H1 (cell line): ENCODE measurements around the gene SLC6A6. TPM values are rescaled to one million over a fixed set of nuclear protein-coding genes. Genes with fewer than 3 reads are reported as not detected.

ENCODE experiments used
- CTCF ChIA-PET: fragments of 300-600 bp; sonication (Branson Sonifier 250); formaldehyde crosslinking; loops from one replicate; lab custom pipeline; 2021; ENCODE audit not compliant: partially characterized antibody; lab: Charles Lee
- POLR2A ChIA-PET: fragments of 300-600 bp; sonication (Branson Sonifier 250); formaldehyde crosslinking; loops from one replicate; lab custom pipeline; 2021; ENCODE audit warnings: inconsistent platforms; ENCODE audit not compliant: partially characterized antibody; lab: Charles Lee
- DNase-seq, 2 experiments: peaks; one replicate each; pipeline versions ENCODE4 v3.0.0 to v3.0.0-alpha.2; 2010 to 2022; ENCODE audit warnings: low spot score in 2 of 2, low read depth in 1 of 2, mixed read lengths in 1 of 2
- FAIRE-seq: peaks from 2 replicates; lab custom pipeline; 2011; peaks lifted over from hg19 to GRCh38; lab: Jason Lieb, UNC
- H2AFZ ChIP-seq: 2 replicates; pipeline ENCODE4 v1.8.1; 2012; ENCODE audit warnings: low read length, inconsistent platforms
- H2AK5ac ChIP-seq: 2 replicates; pipeline ENCODE4 v1.6.1; 2013; ENCODE audit warnings: low read depth, low read length
- H2BK120ac ChIP-seq: replicated peaks from 2 replicates; pipeline ENCODE3; 2013; ENCODE audit warnings: low read depth, low read length, inconsistent platforms
- H2BK12ac ChIP-seq: 2 replicates; pipeline ENCODE4 v1.6.1; 2013; ENCODE audit warnings: low read depth, low read length
- H2BK15ac ChIP-seq: 2 replicates; pipeline ENCODE4 v1.6.1; 2013; ENCODE audit warnings: low read length
- H2BK20ac ChIP-seq: 2 replicates; pipeline ENCODE4 v1.6.1; 2013; ENCODE audit warnings: low read length
- H2BK5ac ChIP-seq: 2 replicates; pipeline ENCODE4 v1.6.1; 2013; ENCODE audit warnings: low read depth, low read length
- H3K14ac ChIP-seq: 2 replicates; pipeline ENCODE4 v1.6.1; 2013; ENCODE audit warnings: inconsistent platforms; ENCODE audit not compliant: insufficient read length
- H3K18ac ChIP-seq: 2 replicates; pipeline ENCODE4 v1.6.1; 2013; ENCODE audit warnings: low read length; ENCODE audit errors: extremely low read depth
- H3K23ac ChIP-seq: 2 replicates; pipeline ENCODE4 v1.6.1; 2013; ENCODE audit warnings: inconsistent platforms; ENCODE audit not compliant: insufficient read length
- H3K23me2 ChIP-seq: 2 replicates; pipeline ENCODE4 v1.6.1; 2013; ENCODE audit warnings: low read depth, low read length
- H3K27ac ChIP-seq: 2 replicates; pipeline ENCODE4 v1.6.1; 2011; ENCODE audit warnings: low read depth, low read length, inconsistent platforms
- H3K27me3 ChIP-seq, 4 experiments: replicated peaks in 1 of 4; 1 replicate in 1 of 4; 2 replicates in 3 of 4; pipeline versions ENCODE4 v1.6.1 to v1.8.1; 2011 to 2013; ENCODE audit warnings: low read length in 3 of 4, mild to moderate bottlenecking in 3 of 4, inconsistent platforms in 2 of 4, mixed read lengths in 2 of 4, moderate library complexity in 1 of 4; ENCODE audit not compliant: control insufficient read depth in 3 of 4, insufficient read depth in 3 of 4; ENCODE audit errors: extremely low read depth in 1 of 4
- H3K36me3 ChIP-seq, 4 experiments: 2 replicates each; pipeline versions ENCODE4 v1.6.1 to v1.8.1; 2011 to 2013; ENCODE audit warnings: mild to moderate bottlenecking in 4 of 4, low read length in 3 of 4, moderate library complexity in 2 of 4, control low read depth in 1 of 4, inconsistent platforms in 1 of 4; ENCODE audit not compliant: insufficient read depth in 4 of 4, control insufficient read depth in 2 of 4
- H3K4ac ChIP-seq: replicated peaks from 2 replicates; pipeline ENCODE3; 2013; ENCODE audit warnings: low read length, low read depth, mixed read lengths, inconsistent platforms; ENCODE audit not compliant: insufficient read length
- H3K4me1 ChIP-seq, 4 experiments: replicated peaks in 1 of 4; 1 replicate in 1 of 4; 2 replicates in 3 of 4; pipeline versions ENCODE4 v1.6.1 to v1.8.1; 2011 to 2013; ENCODE audit warnings: low read length in 3 of 4, inconsistent platforms in 2 of 4, mixed read lengths in 1 of 4; ENCODE audit not compliant: insufficient read depth in 4 of 4, control insufficient read depth in 3 of 4
- H3K4me2 ChIP-seq, 2 experiments: 2 replicates each; pipeline versions ENCODE4 v1.6.1 to v1.8.1; 2011 to 2013; ENCODE audit warnings: low read depth in 2 of 2, low read length in 2 of 2, control low read depth in 1 of 2, inconsistent platforms in 1 of 2, mild to moderate bottlenecking in 1 of 2; ENCODE audit not compliant: insufficient read depth in 1 of 2
- H3K4me3 ChIP-seq, 4 experiments: fragments of 200-600, 300-600 bp in 1 of 4; sonication (generic), shearing (Covaris generic), sonication (Bioruptor Twin) in 1 of 4; 2 replicates each; pipeline versions ENCODE4 v1.5.1 to v1.8.1; 2011 to 2016; ENCODE audit warnings: low read length in 4 of 4, low read depth in 3 of 4, control low read depth in 2 of 4, inconsistent platforms in 2 of 4, mild to moderate bottlenecking in 2 of 4, mixed read lengths in 1 of 4, moderate library complexity in 1 of 4; ENCODE audit not compliant: insufficient read depth in 2 of 4; ENCODE audit errors: extremely low read depth in 1 of 4
- H3K56ac ChIP-seq: replicated peaks from 2 replicates; pipeline ENCODE3; 2013; ENCODE audit warnings: low read depth, mild to moderate bottlenecking, mixed read lengths, low read length, inconsistent platforms; ENCODE audit not compliant: insufficient read length
- H3K79me1 ChIP-seq: 2 replicates; pipeline ENCODE4 v1.6.1; 2013; ENCODE audit warnings: low read depth, low read length, control low read depth
- H3K79me2 ChIP-seq, 2 experiments: 2 replicates each; pipeline versions ENCODE4 v1.6.1 to v1.8.1; 2012 to 2013; ENCODE audit warnings: low read length in 2 of 2, mild to moderate bottlenecking in 2 of 2, inconsistent platforms in 1 of 2; ENCODE audit not compliant: insufficient read depth in 2 of 2, control insufficient read depth in 1 of 2
- H3K9ac ChIP-seq, 4 experiments: replicated peaks in 1 of 4; 1 replicate in 1 of 4; 2 replicates in 3 of 4; pipeline versions ENCODE4 v1.6.1 to v1.8.1; 2011 to 2013; ENCODE audit warnings: low read depth in 3 of 4, low read length in 3 of 4, control low read depth in 2 of 4, mild to moderate bottlenecking in 2 of 4, moderate library complexity in 2 of 4, inconsistent platforms in 1 of 4; ENCODE audit errors: extremely low read depth in 1 of 4
- H3K9me3 ChIP-seq, 2 experiments: 2 replicates each; pipeline versions ENCODE4 v1.6.1 to v1.8.1; 2012 to 2013; ENCODE audit warnings: mild to moderate bottlenecking in 2 of 2, moderate library complexity in 2 of 2, control low read depth in 1 of 2, inconsistent platforms in 1 of 2, low read depth in 1 of 2, low read length in 1 of 2, mixed read lengths in 1 of 2; ENCODE audit not compliant: insufficient read depth in 2 of 2
- H4K20me1 ChIP-seq, 2 experiments: replicated peaks in 1 of 2; 2 replicates each; pipeline versions ENCODE3 to v1.8.1; 2011 to 2013; ENCODE audit warnings: inconsistent platforms in 2 of 2, low read length in 2 of 2, mild to moderate bottlenecking in 1 of 2; ENCODE audit not compliant: insufficient read depth in 2 of 2, control insufficient read depth in 1 of 2
- H4K5ac ChIP-seq: 2 replicates; pipeline ENCODE4 v1.6.1; 2013; ENCODE audit warnings: low read length, low read depth, mixed read lengths, inconsistent platforms; ENCODE audit not compliant: insufficient read length
- H4K8ac ChIP-seq: 2 replicates; pipeline ENCODE4 v1.8.0; 2013; ENCODE audit warnings: mild to moderate bottlenecking, moderate library complexity, low read length, inconsistent platforms; ENCODE audit not compliant: insufficient read depth; ENCODE audit errors: extremely low read depth
- H4K91ac ChIP-seq: replicated peaks from 2 replicates; pipeline ENCODE3; 2013; ENCODE audit warnings: low read length, mixed read lengths, inconsistent platforms; ENCODE audit not compliant: insufficient read length
- ASH2L ChIP-seq: fragments of 200-600, 300-600 bp; sonication (generic); IDR thresholded peaks from one replicate; pipeline ENCODE4 v1.7.1; 2017; ENCODE audit warnings: low read length
- BCL11A ChIP-seq, 2 experiments: IDR thresholded peaks; one replicate each; pipeline ENCODE4 v1.6.1; 2011; ENCODE audit warnings: low read depth in 2 of 2, low read length in 2 of 2, mild to moderate bottlenecking in 2 of 2
- CTBP2 ChIP-seq: IDR thresholded peaks from 2 replicates; pipeline ENCODE4 v1.7.0; 2011; ENCODE audit warnings: borderline replicate concordance, mild to moderate bottlenecking, moderate library complexity, mixed read lengths, low read length; ENCODE audit not compliant: insufficient read depth, insufficient read length
- EP300 ChIP-seq, 2 experiments: IDR thresholded peaks; 1 replicate in 1 of 2; 2 replicates in 1 of 2; pipeline ENCODE4 v1.6.1; 2011 to 2012; ENCODE audit warnings: low read depth in 2 of 2, low read length in 2 of 2, mild to moderate bottlenecking in 2 of 2, borderline replicate concordance in 1 of 2, inconsistent platforms in 1 of 2, moderate library complexity in 1 of 2
- GABPA ChIP-seq: IDR thresholded peaks from 2 replicates; pipeline ENCODE4 v1.6.1; 2011; ENCODE audit warnings: mild to moderate bottlenecking, low read length, moderate library complexity, borderline replicate concordance; ENCODE audit not compliant: insufficient read depth
- KDM4A ChIP-seq: IDR thresholded peaks from one replicate; pipeline ENCODE4 v1.7.1; 2012; ENCODE audit warnings: low read depth, mild to moderate bottlenecking, moderate library complexity, low read length, inconsistent platforms; ENCODE audit not compliant: severe bottlenecking
- MAX ChIP-seq: IDR thresholded peaks from 2 replicates; pipeline ENCODE4 v1.6.1; 2012; ENCODE audit warnings: inconsistent platforms
- NRF1 ChIP-seq: IDR thresholded peaks from 2 replicates; pipeline ENCODE4 v1.6.1; 2011; ENCODE audit warnings: mild to moderate bottlenecking, low read depth, low read length, improper control_type of control experiment
- POLR2AphosphoS5 ChIP-seq: IDR thresholded peaks from 2 replicates; pipeline ENCODE4 v1.6.1; 2011; ENCODE audit warnings: low read depth, low read length
- SUZ12 ChIP-seq: fragments of 200-600 bp; sonication (generic); IDR thresholded peaks from 2 replicates; pipeline ENCODE4 v1.6.1; 2012; ENCODE audit warnings: mild to moderate bottlenecking, inconsistent platforms, low read length, moderate library complexity, mixed read lengths
- TBP ChIP-seq: IDR thresholded peaks from 2 replicates; pipeline ENCODE4 v1.6.1; 2011; ENCODE audit warnings: low read depth, low read length, improper control_type of control experiment
- ZNF274 ChIP-seq: IDR thresholded peaks from 2 replicates; pipeline ENCODE4 v1.7.0; 2012; ENCODE audit warnings: low read length, borderline replicate concordance; ENCODE audit errors: extremely low read depth
- WGBS, 2 experiments: shearing (Covaris generic) in 1 of 2; methylation state at CpG; one replicate each; pipeline versions ENCODE4 v1.1.6 to v1.1.7; 2013 to 2015; ENCODE audit warnings: low lambda C conversion rate in 2 of 2, mixed read lengths in 2 of 2, inconsistent platforms in 1 of 2, low coverage in 1 of 2, missing lambda C conversion rate in 1 of 2; ENCODE audit not compliant: insufficient replicate concordance in 2 of 2, insufficient coverage in 1 of 2, insufficient read length in 1 of 2; ENCODE audit errors: extremely low coverage in 1 of 2, missing lambda C conversion rate in 1 of 2; 5-methylcytosine and 5-hydroxymethylcytosine counted together
- polyA plus RNA-seq, 7 experiments: library from polyadenylated mRNA; depleted of rRNA in 3 of 7; stranded (reverse) in 5 of 7; unstranded in 2 of 7; fragments of >200 nt in 5 of 7; fragments of 200-250 nt in 2 of 7; gene quantifications; 1 replicate in 5 of 7; 2 replicates in 1 of 7; 4 replicates in 1 of 7; pipeline versions ENCODE4 v1.2.1 to v1.2.3, GENCODE V29; 2011 to 2013; ENCODE audit warnings: missing spikeins in 2 of 7, mixed read lengths in 2 of 7
- total RNA-seq: library from RNA; stranded (reverse); fragmentation: NEBNext Ultra II Directional; extraction: Animal tissue kit (Norgen Biotek cat#: 25700); gene quantifications from 2 replicates; pipeline ENCODE4 v1.2.1, GENCODE V29; 2021

Gene SLC6A6
- total and polyA plus RNA-seq, 2 of the 8 experiments (the other 6 are each of a cell fraction or from before 2014, with no cell fraction given) = 66.2 to 144 TPM

- no peak overlapping the region for H2BK20ac ChIP-seq
- peaks cover 0 to 4% of the 10 kb centered on the region in 2 experiments for H4K20me1 ChIP-seq
- DNase-seq (no peak), FAIRE-seq (no peak)
- no peaks in the 10 kb centered on the region; the same call in 1 of the 2 replicates for H3K23me2 ChIP-seq
- peak overlapping the region; percentile 44; the same call in 1 of the 2 replicates for H2BK5ac ChIP-seq
- H3K79me1 ChIP-seq = no peaks in the 10 kb centered on the region
- H3K9me3 ChIP-seq = no peaks in the 10 kb centered on the region
- H3K27me3 ChIP-seq = no peaks in the 10 kb centered on the region
- no peak overlapping the region for H3K4me2 ChIP-seq
- no peaks in the 10 kb centered on the region; a peak in 3 of 7 replicates for H3K4me1 ChIP-seq
- POLR2A ChIA-PET = no interaction called here
- H3K23ac ChIP-seq = no peak overlapping the region
- peak overlapping the region; percentile 27; the same call in 1 of the 2 replicates for H2BK12ac ChIP-seq
- no peak overlapping the region for H2BK120ac ChIP-seq
- CTCF ChIA-PET = interaction anchor here (1.0 to 1.8 kb wide), 3 partner anchors 26 to 247 kb away, joined by 3 to 5 read pairs (median 4); no protein-coding TSS in a partner anchor
- H2AK5ac ChIP-seq = no peak overlapping the region
- TF ChIP-seq EP300 (IDR thresholded peaks at IDR 0.05; ENCODE audit: borderline replicate concordance in 1 of 2, low read depth in 2 of 2, low read length in 2 of 2) (no peak), KDM4A (no peak), NRF1 (no peak), SUZ12 (no peak), MAX (no peak), ASH2L (no peak), TBP (no peak), ZNF274 (no peak), BCL11A (IDR thresholded peaks at IDR 0.05; ENCODE audit: low read depth in 2 of 2, low read length in 2 of 2) (no peak), GABPA (no peak), CTBP2 (no peak), POLR2AphosphoS5 (no peak)
- TF ChIP-seq, all 59 proteins: peak for 0
- no peak overlapping the region for H3K27ac ChIP-seq
- H2BK15ac ChIP-seq = no peak overlapping the region
- no peaks in the 10 kb centered on the region for H3K79me2 ChIP-seq
- H3K18ac ChIP-seq = no peak overlapping the region
- no peak overlapping the region for H2AFZ ChIP-seq
- no peak overlapping the region for H4K8ac ChIP-seq
- H4K5ac ChIP-seq = no peak overlapping the region
- H4K91ac ChIP-seq = no peak overlapping the region
- WGBS, 2 experiments = 94% methylated on average over 7 of the region's 7 CpGs; no CpG with 5 or more reads in 1 of the 2 experiments
- H3K4ac ChIP-seq = no peak overlapping the region
- no peak overlapping the region for H3K4me3 ChIP-seq
- no peak overlapping the region for H3K14ac ChIP-seq
- no peak overlapping the region for H3K56ac ChIP-seq
- H3K36me3 ChIP-seq = peaks cover 4 to 30% (median 20%) of the 10 kb centered on the region in 4 experiments
- H3K9ac ChIP-seq = no peak overlapping the region
These were observed 85.4 kb downstream of the SLC6A6 start for GRCh38 chr3:14487821-14488220.
